ENCODE results near the gene TRIP12.

DNA sequence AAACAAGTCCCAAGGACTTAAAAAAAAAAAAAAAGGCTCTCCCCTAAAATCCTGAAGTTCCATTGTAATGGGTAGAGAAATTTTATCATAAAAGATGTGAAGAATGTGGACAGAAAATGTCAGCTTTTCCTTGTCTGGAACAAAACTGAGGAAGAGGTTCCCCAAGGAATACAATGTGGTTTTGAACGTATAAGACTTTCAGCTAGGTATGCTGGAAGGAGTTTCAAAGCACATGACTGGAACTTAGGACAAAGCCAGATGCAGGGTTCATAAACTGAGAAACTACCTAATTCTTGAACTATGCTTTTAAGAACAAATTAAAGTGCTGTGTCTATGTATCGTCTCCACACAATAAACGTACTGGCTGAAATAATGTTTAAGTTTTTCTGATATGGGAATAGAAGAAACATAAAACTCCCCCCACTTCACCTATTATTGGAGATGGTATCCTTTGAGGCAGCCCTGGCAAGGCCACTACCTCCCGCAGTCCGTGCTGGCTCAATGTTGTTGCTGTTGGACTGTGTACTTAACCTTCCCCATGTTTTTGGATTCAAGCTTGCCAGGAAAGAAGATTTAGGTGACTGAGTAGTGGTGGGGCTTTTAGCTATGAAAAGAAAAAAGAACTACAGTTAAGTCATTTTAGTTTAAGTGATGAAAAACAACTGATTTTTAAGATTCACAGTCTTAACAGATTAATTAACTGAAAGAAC lies 123.2 kb downstream of the TRIP12 start:
- TF ChIP-seq YY1 (IDR thresholded peaks at IDR 0.05; ENCODE audit: insufficient read depth, insufficient read length) = no peak
- TF ChIP-seq SUZ12 (IDR thresholded peaks at IDR 0.05; ENCODE audit: extremely low read depth, insufficient read depth, insufficient read length) = no peak
